OCI-LY3 (cell line): ENCODE results near the gene IL3RA.
"Not testable (repeated sequence)": the region's sequence is repeated elsewhere in the genome, so short reads cannot be mapped to it uniquely, and the experiment has no call there.

Experiments used
- H2AFZ ChIP-seq: fragments of 200-600, 300-600 bp; shearing (Covaris generic); 2 replicates; pipeline ENCODE4 v1.6.0; 2014; ENCODE audit warnings: antibody characterized with exemption, low read depth, low read length
- H3K27ac ChIP-seq: fragments of 200-600, 300-600 bp; sonication (generic); 2 replicates; pipeline ENCODE4 v1.5.1; 2014; ENCODE audit warnings: mild to moderate bottlenecking, low read length, moderate library complexity, mixed read lengths
- H3K27me3 ChIP-seq: fragments of 200-600, 300-600 bp; sonication (generic); 2 replicates; pipeline ENCODE4 v1.6.1; 2014; ENCODE audit warnings: low read depth, low read length, mixed read lengths
- H3K36me3 ChIP-seq: fragments of 200-600, 300-600 bp; sonication (generic); replicated peaks from 2 replicates; pipeline ENCODE3; 2014; ENCODE audit warnings: low read depth, low read length, mixed read lengths
- H3K4me1 ChIP-seq: fragments of 300-600, 200-600 bp; sonication (generic); 2 replicates; pipeline ENCODE4 v1.6.1; 2014; ENCODE audit warnings: low read length, mixed read lengths
- H3K4me2 ChIP-seq: fragments of 200-600, 300-600 bp; sonication (generic); 2 replicates; pipeline ENCODE4 v1.6.1; 2014; ENCODE audit warnings: low read length, mixed read lengths
- H3K4me3 ChIP-seq: fragments of 300-600, 200-600 bp; sonication (generic); 2 replicates; pipeline ENCODE4 v1.5.1; 2014; ENCODE audit warnings: antibody characterized with exemption, mild to moderate bottlenecking, low read length, moderate library complexity
- H3K79me2 ChIP-seq: fragments of 300-600, 200-600 bp; shearing (Covaris generic); 2 replicates; pipeline ENCODE4 v1.6.1; 2014; ENCODE audit warnings: mild to moderate bottlenecking, low read length, mixed read lengths
- H3K9ac ChIP-seq: fragments of 300-600, 200-600 bp; shearing (Covaris generic); 2 replicates; pipeline ENCODE4 v1.6.0; 2014; ENCODE audit warnings: mild to moderate bottlenecking, low read length, moderate library complexity
- H3K9me3 ChIP-seq: fragments of 200-600, 300-600 bp; shearing (Covaris generic); 2 replicates; pipeline ENCODE4 v1.6.1; 2014; ENCODE audit warnings: low read length, mixed read lengths; ENCODE audit not compliant: insufficient read depth
- H4K20me1 ChIP-seq: fragments of 200-600, 300-600 bp; sonication (generic); 2 replicates; pipeline ENCODE4 v1.6.1; 2016; ENCODE audit warnings: low read length, mixed read lengths; ENCODE audit not compliant: insufficient read depth
- CTCF ChIP-seq: fragments of 200-600, 300-600 bp; sonication (generic); IDR thresholded peaks from 2 replicates; pipeline ENCODE4 v1.5.1; 2014; ENCODE audit warnings: antibody characterized with exemption, low read length, low read depth
- EZH2phosphoT487 ChIP-seq: fragments of 200-600 bp; shearing (Covaris generic); IDR thresholded peaks from 2 replicates; pipeline ENCODE4 v1.6.1; 2018; ENCODE audit warnings: antibody characterized with exemption, mixed run types, low read depth

Gene IL3RA

DNA sequence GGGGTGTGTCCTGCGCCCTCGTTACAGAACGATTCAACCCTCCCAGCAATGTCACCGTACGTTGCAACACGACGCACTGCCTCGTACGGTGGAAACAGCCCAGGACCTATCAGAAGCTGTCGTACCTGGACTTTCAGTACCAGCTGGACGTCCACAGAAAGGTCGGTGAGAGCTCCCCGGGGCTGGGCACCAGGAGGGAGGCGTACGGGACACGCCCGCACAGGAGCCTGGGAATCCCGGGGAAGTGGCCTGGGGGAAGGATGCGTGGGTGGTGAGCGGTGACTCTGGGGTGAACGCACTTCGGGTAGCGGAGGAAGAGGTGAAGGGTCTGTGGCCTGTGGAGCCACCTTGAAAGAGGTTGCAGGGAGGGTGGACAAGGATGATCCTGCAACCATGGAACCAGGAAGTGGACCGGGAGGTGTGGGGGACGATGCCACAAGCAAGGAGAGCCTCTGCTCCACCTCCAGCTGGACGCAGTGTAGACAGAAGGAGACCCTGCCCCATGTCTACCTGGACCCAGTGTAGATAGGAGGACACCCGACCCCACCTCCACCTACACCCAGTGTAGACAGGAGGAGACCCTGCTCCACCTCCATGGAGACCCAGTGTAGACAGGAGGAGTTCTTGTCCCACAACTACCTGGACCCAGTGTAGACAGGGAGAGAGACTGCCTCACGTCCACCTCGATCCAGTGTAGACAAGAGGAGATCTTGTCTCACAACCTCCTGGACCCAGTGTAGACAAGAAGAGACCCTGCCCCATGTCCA is 42.1 kb upstream of the IL3RA start:
- no peak for TF ChIP-seq CTCF
- H3K4me2 ChIP-seq: no peak overlapping the region
- H3K9me3 ChIP-seq: peaks cover 12% of the 10 kb centered on the region

DNA sequence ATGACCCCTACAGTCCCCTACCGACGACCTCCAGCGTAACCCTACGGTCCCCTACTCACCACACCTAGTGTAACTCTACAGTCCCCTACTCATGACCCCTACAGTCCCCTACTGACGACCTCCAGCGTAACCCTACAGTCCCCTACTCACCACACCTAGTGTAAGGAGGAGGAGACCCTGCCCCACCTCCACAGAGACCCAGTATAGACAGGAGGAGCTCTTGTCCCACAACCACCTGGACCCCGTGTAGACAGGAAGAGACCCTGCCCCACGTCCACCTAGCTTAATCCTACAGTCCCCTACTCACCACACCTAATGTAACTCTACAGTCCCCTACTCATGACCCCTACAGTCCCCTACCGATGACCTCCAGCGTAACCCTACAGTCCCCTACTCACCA is 41.0 kb upstream of the IL3RA start:
- no peak overlapping the region for H3K27ac ChIP-seq
- H3K4me2 ChIP-seq: no peak overlapping the region
- no peaks in the 10 kb centered on the region for H3K36me3 ChIP-seq
- TF ChIP-seq CTCF (no peak), EZH2phosphoT487 (no peak)
- H3K4me1 ChIP-seq: no peaks in the 10 kb centered on the region
- H2AFZ ChIP-seq: no peak overlapping the region
- H3K79me2 ChIP-seq: no peaks in the 10 kb centered on the region
- H3K9ac ChIP-seq: no peak overlapping the region
- H3K9me3 ChIP-seq: peaks cover 8% of the 10 kb centered on the region
- H4K20me1 ChIP-seq: no peaks in the 10 kb centered on the region
- no peaks in the 10 kb centered on the region for H3K27me3 ChIP-seq
- H3K4me3 ChIP-seq: no peak overlapping the region

More for the DNA sequence above, 42.1 kb upstream of the IL3RA start:
- Histone ChIP-seq H3K27ac (no peak overlapping the region), H4K20me1 (no peaks in the 10 kb centered on the region), H2AFZ (no peak overlapping the region), H3K4me3 (no peak overlapping the region), H3K9ac (no peak overlapping the region), H3K36me3 (no peaks in the 10 kb centered on the region), H3K4me1 (no peaks in the 10 kb centered on the region), H3K79me2 (no peaks in the 10 kb centered on the region), H3K27me3 (no peaks in the 10 kb centered on the region)

GRCh38 chrX:1297591-1297990 is 39.0 kb upstream of the IL3RA start:
- H3K4me2 ChIP-seq, H3K4me3 ChIP-seq, H3K79me2 ChIP-seq, H2AFZ ChIP-seq, H3K27ac ChIP-seq, H3K9me3 ChIP-seq, H3K27me3 ChIP-seq, H3K4me1 ChIP-seq, H4K20me1 ChIP-seq, H3K9ac ChIP-seq, H3K36me3 ChIP-seq: not testable (repeated sequence)

- Histone ChIP-seq H3K4me3 (no peak overlapping the region), H3K36me3 (no peaks in the 10 kb centered on the region), H3K79me2 (no peaks in the 10 kb centered on the region), H3K9me3 (peaks cover 8% of the 10 kb centered on the region), H3K4me2 (no peak overlapping the region), H2AFZ (no peak overlapping the region), H3K9ac (no peak overlapping the region), H4K20me1 (no peaks in the 10 kb centered on the region), H3K27me3 (no peaks in the 10 kb centered on the region), H3K27ac (no peak overlapping the region), H3K4me1 (no peaks in the 10 kb centered on the region)
- TF ChIP-seq EZH2phosphoT487: no peak
These were observed 36.1 kb upstream of the IL3RA start for GRCh38 chrX:1300449-1300848.

DNA sequence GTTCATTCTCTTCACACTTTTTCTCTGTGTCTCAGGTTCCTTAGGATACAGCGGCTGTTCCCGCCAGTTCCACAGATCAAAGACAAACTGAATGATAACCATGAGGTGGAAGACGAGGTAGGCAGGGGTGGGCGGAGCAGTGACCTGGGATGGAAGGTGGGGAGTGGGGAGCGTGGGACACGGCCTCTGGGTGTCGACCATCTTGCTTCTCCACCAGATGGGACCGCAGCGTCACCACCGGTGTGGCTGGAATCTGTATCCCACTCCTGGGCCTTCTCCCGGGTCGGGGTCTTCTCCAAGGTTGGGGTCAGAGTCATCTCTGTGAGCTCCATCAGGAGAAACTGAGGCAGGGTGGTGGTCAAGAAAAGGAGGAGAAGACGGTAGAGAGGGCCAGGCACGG is 31.2 kb upstream of the IL3RA start:
- Histone ChIP-seq H3K4me3 (no peak overlapping the region), H3K36me3 (no peaks in the 10 kb centered on the region), H3K4me1 (no peaks in the 10 kb centered on the region), H3K79me2 (no peaks in the 10 kb centered on the region), H3K27me3 (no peaks in the 10 kb centered on the region), H3K27ac (no peak overlapping the region), H3K4me2 (no peak overlapping the region), H3K9ac (no peak overlapping the region), H3K9me3 (peaks cover 5% of the 10 kb centered on the region), H4K20me1 (no peaks in the 10 kb centered on the region), H2AFZ (no peak overlapping the region)
- TF ChIP-seq EZH2phosphoT487: no peak
- TF ChIP-seq CTCF: no peak
